GM19239 (cell line): ENCODE results near the gene SOD1.
A peak's percentile ranks its signal among the peaks of the same experiment; 100 is the strongest.
"Not testable (repeated sequence)": the region's sequence is repeated elsewhere in the genome, so short reads cannot be mapped to it uniquely, and the experiment has no call there.

Experiments
- DNase-seq: peaks from one replicate; pipeline ENCODE4 v3.0.0; 2011; ENCODE audit warnings: low spot score; ENCODE audit not compliant: insufficient read length
- FAIRE-seq: peaks from 2 replicates; lab custom pipeline; 2011; peaks lifted over from hg19 to GRCh38; lab: Jason Lieb, UNC

Gene SOD1

GRCh38 chr21:31659536-31660258, at the start of gene SOD1:
SOD1 (plus strand) TSS chr21:31659693; CDS start chr21:31659770, 77 bp downstream.
- no peak for FAIRE-seq
- peak; percentile 98 for DNase-seq

GRCh38 chr21:31611445-31611844, 48.0 kb upstream of the SOD1 start:
- no peak for FAIRE-seq
- DNase-seq, result no peak

DNA sequence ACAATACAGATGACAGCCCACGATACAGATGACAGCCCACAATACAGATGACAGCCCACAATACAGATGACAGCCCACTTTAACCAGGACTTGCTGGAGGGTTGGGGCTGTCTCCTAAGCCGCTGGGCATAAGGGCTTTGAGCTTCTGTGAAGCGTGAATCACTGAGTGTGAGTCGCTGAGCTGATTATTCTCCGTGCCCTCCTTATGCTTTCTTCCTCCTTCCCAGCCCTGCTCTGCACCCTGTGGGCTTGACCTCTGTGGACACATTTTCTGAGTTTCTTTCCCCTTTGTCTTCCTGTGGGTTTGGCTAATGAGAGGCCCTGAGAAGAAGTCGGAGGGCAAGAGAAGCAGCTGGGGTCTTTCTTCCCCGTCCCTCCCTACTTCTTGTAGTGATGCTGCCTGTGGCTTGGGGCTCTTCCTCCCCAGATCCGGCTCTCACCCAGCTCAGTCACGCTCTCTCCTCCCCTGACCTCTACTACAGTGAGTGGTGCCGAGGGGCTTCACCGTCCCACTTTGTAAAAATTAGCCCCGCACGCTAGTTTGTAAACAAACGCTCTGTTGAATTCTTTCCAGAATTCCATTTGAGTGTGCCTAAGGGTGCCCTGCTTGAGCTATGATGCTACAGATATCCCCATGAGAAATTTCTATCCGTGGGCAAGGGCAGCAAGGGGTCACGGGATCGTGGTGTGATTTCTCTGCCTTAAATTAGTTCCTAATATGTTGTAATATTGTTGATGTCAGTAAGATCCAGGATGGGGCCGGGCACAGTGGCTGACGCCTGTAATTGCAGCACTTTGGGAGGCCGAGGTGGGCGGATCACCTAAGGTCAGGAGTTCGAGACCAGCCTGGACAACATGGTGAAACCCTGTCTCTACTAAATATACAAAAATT, 46.4 kb upstream of the SOD1 start:
- DNase-seq (no peak), FAIRE-seq (no peak)

DNA sequence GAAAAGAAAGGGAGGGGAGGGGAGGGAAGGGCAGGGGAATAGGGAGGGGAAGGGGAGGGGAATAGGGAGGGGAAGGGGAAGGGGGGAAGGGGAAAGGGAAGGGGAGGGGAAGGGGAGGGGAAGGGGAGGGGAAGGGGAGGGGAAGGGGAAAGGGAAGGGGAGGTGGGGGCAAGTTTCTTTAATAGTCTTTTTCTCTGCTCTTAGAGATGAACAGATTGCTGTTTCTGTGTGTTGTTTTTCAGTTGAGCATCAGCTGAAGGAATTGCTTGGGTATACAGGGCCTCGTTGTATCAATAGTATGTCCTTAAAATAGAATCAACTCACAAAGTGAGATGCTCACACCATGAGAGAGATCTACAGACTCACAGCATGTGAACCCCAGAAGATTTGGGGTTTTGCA, 44.8 kb upstream of the SOD1 start:
- no peak for FAIRE-seq
- DNase-seq, result no peak

DNA sequence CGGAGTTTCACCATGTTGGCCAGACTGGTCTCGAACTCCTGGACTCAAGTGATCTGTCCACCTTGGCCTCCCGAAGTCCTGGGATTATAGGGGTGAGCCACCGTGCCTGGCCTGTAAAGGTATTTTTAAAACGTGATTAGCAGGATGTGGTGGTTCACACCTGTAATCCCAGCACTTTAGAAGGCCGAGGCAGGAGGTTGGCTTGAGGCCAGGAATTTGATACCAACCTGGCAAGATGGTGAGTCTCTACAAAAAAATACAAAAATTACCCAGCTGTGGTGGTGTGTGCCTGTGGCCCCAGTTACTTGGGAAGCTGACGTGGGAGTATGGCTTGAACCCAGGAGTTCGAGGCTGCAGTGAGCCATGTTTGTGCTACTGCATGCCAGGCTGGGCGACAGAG, 43.3 kb upstream of the SOD1 start:
- no peak for FAIRE-seq
- DNase-seq, result no peak

DNA sequence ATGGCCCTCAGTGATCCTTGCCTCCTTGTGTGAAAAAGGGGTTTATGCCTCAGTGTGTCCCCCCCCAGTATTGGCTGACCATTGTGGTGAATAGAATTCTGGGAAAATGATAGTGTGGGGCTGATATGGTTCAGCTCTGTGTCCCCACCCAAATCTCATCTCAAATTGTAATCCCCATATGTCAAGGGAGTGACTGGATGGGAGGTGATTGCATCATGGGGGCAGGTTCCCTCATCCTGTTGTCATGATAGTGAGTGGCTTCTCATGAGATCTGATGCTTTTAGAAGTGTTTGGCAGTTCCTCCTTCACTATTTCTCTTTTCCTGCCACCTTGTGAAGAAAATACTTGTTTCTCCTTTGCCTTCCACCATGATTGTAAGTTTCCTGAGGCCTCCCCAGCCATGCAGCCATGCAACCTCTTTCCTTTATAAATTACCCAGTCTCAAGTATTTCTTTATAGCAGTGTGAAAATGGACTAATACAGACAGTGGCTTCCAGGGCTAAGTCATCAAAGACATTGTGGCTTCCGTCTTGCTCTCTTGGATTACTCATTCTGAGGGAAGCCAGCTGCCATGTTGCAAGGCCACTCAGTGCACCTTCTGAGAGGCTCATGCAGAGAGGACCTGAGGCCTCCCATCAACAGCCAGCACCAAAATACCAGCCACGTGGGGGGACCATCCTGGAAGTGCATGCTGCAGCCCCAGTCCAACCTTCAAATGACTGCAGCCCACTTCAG, 40.6 kb upstream of the SOD1 start:
- FAIRE-seq, result no peak
- no peak for DNase-seq

- FAIRE-seq, result no peak
- no peak for DNase-seq
These were observed 37.1 kb upstream of the SOD1 start for GRCh38 chr21:31622397-31622796.

DNA sequence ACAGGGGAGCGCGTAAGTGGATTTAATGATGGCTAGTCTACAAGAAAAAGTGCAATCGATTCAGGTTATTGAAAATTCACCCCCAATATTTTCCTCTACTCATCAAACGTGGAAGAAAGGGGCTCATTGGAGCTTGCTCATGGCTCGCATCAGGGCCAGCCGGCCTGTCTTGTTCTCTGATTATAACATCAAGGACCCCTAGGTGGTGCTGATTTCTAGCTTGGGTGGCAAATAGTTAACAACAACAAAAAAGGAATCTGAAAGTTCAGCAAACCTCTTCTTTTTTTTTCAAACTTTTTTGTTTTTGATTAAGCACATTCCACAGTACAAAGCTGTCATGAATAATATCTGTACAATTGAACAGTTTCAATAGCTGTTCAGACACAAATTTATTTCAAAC, 35.8 kb upstream of the SOD1 start:
- no peak for DNase-seq
- FAIRE-seq, result no peak

- DNase-seq (no peak), FAIRE-seq (no peak)
These were observed 35.3 kb upstream of the SOD1 start for GRCh38 chr21:31624181-31624580.

- DNase-seq, result no peak
- FAIRE-seq, result no peak
These were observed 34.5 kb upstream of the SOD1 start for GRCh38 chr21:31624961-31625491.

- DNase-seq, result no peak
- FAIRE-seq, result no peak
These were observed 29.4 kb upstream of the SOD1 start for GRCh38 chr21:31629972-31630711.

DNA sequence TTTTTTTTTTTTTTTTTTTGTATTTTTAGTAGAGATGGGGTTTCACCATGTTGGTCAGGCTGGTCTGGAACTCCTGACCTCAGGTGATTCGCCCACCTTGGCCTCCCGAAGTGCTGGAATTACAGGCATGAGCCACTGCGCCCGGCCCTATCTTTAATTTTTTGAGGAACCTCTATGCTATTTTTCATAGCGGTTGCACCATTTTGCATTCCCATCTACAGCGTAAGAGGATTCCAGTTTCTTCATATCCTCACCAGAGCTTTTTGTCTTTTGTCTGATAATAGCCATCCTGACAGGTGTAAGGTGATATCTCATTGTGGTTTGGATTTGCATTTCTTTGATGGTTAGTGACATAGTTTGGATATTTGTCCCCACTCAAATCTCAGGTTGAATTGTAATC, 27.6 kb upstream of the SOD1 start:
- not testable (repeated sequence) for DNase-seq, FAIRE-seq

DNA sequence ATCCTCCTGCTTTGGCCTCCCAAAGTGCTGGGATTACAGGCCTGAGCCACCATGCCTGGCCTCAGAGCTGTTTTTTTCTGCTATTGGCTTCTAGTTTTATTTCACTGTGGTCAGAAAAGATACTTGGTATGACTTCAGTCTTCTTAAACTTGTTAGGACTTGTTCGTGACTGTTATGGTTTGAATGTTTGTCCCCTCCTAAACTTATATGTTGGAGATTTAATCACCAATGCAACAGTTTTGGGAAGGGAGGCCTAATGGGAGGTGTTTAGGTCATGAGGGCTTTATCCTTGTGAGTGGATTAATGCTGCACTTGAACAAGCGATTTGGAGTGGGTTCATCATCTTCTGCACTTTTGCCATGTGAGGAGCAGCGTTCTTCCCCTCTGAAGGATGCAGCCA, 24.5 kb upstream of the SOD1 start:
- no peak for FAIRE-seq

GRCh38 chr21:31636874-31637273, 22.6 kb upstream of the SOD1 start:
- FAIRE-seq, result no peak
- no peak for DNase-seq

More for the DNA sequence above, 24.5 kb upstream of the SOD1 start:
- no peak for DNase-seq

DNA sequence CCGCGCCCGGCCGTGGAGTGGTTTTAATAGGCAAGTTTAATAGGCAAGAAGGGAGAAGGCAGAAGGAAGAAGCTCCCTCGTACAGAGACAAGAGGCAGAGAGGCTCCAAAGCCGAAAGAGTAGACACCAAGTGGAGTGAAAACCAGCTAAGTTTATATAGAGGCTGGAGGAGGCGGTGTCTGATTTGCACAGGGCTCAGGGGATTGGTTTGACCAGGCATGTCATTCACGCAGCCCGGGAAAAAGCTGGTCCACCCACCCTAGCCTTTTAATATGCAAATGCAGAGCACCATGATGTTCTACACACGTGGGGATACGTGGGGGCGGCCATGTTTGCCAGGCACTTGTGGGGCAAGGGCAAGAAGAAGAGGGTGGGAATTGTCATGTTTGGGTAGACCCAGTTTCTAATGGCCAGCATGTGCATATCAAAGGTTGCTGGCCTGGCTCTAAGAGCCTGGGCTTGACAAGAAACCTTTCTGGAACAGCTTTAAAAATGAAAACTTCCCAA, 18.0 kb upstream of the SOD1 start:
- FAIRE-seq (no peak), DNase-seq (no peak)

DNA sequence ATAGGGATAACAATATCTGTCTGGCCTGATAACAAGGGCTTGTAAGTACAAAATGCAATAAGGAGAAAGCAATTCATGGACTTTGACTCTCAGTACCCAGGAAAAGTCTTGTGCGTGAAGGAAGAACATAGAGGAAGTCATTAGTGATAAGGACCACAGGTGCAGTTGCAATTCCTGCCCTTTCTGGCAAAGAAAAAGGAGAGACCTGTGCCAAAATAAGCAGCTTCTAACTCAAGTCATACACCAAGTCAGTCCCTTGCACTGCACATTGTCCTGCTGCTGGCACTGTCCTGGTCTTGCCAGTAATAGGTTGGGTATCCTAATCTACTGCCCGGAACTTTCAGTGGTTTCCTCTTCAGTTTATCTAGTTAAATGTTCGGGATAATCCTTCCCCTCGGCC, 14.8 kb upstream of the SOD1 start:
- no peak for FAIRE-seq
- no peak for DNase-seq

GRCh38 chr21:31647650-31648049, 11.8 kb upstream of the SOD1 start:
- DNase-seq (no peak), FAIRE-seq (no peak)

GRCh38 chr21:31650930-31651329, 8.6 kb upstream of the SOD1 start:
- no peak for FAIRE-seq
- DNase-seq, result no peak

DNA sequence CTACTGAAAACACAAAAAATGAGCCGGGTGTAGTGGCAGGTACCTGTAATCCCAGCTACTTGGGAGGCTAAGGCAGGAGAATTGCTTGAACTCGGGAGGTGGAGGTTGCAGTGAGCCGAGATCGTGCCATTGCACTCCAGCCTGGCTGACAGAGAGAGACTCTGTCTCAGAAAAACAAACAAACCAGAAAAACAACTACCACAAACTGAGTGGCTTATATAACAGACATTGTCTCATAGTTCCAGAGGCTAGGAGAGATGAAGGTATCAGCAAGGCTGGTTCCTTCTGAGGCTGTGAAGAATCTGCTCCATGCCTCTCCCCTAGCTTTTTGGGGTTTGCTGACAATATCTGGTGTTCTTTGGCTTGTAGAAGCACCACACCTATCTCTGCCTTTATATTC, 8.0 kb upstream of the SOD1 start:
- not testable (repeated sequence) for DNase-seq, FAIRE-seq

DNA sequence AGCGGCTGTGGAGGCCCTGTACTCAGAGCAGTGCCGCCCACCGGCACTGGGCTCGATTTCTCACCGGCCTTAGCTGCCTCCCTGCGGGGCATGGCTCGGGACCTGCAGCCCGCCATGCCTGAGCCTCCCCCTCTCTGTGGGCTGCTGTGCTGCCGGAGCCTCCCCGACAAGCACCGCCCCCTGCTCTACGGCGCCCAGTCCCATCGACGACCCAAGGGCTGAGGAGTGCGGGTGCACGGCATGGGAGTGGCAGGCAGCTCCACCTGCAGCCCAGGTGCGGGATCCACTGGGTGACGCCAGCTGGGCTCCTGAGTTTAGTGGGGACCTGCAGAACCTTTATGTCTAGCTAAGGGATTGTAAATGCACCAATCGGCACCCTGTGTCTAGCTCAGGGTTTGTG, 5.2 kb upstream of the SOD1 start:
- FAIRE-seq (no peak), DNase-seq (no peak)
